H1 (cell line): ENCODE measurements around the gene SORBS1. TPM values are rescaled to one million over a fixed set of nuclear protein-coding genes. Genes with fewer than 3 reads are reported as not detected.

Source experiments
- CTCF ChIA-PET: fragments of 300-600 bp; sonication (Branson Sonifier 250); formaldehyde crosslinking; loops from one replicate; lab custom pipeline; 2021; ENCODE audit not compliant: partially characterized antibody; lab: Charles Lee
- POLR2A ChIA-PET: fragments of 300-600 bp; sonication (Branson Sonifier 250); formaldehyde crosslinking; loops from one replicate; lab custom pipeline; 2021; ENCODE audit warnings: inconsistent platforms; ENCODE audit not compliant: partially characterized antibody; lab: Charles Lee
- DNase-seq, 2 experiments: peaks; one replicate each; pipeline versions ENCODE4 v3.0.0 to v3.0.0-alpha.2; 2010 to 2022; ENCODE audit warnings: low spot score in 2 of 2, low read depth in 1 of 2, mixed read lengths in 1 of 2
- FAIRE-seq: peaks from 2 replicates; lab custom pipeline; 2011; peaks lifted over from hg19 to GRCh38; lab: Jason Lieb, UNC
- H2AFZ ChIP-seq: 2 replicates; pipeline ENCODE4 v1.8.1; 2012; ENCODE audit warnings: low read length, inconsistent platforms
- H2AK5ac ChIP-seq: 2 replicates; pipeline ENCODE4 v1.6.1; 2013; ENCODE audit warnings: low read depth, low read length
- H2BK120ac ChIP-seq: replicated peaks from 2 replicates; pipeline ENCODE3; 2013; ENCODE audit warnings: low read depth, low read length, inconsistent platforms
- H2BK12ac ChIP-seq: 2 replicates; pipeline ENCODE4 v1.6.1; 2013; ENCODE audit warnings: low read depth, low read length
- H2BK15ac ChIP-seq: 2 replicates; pipeline ENCODE4 v1.6.1; 2013; ENCODE audit warnings: low read length
- H2BK20ac ChIP-seq: 2 replicates; pipeline ENCODE4 v1.6.1; 2013; ENCODE audit warnings: low read length
- H2BK5ac ChIP-seq: 2 replicates; pipeline ENCODE4 v1.6.1; 2013; ENCODE audit warnings: low read depth, low read length
- H3K14ac ChIP-seq: 2 replicates; pipeline ENCODE4 v1.6.1; 2013; ENCODE audit warnings: inconsistent platforms; ENCODE audit not compliant: insufficient read length
- H3K18ac ChIP-seq: 2 replicates; pipeline ENCODE4 v1.6.1; 2013; ENCODE audit warnings: low read length; ENCODE audit errors: extremely low read depth
- H3K23ac ChIP-seq: 2 replicates; pipeline ENCODE4 v1.6.1; 2013; ENCODE audit warnings: inconsistent platforms; ENCODE audit not compliant: insufficient read length
- H3K23me2 ChIP-seq: 2 replicates; pipeline ENCODE4 v1.6.1; 2013; ENCODE audit warnings: low read depth, low read length
- H3K27ac ChIP-seq: 2 replicates; pipeline ENCODE4 v1.6.1; 2011; ENCODE audit warnings: low read depth, low read length, inconsistent platforms
- H3K27me3 ChIP-seq, 4 experiments: replicated peaks in 1 of 4; 1 replicate in 1 of 4; 2 replicates in 3 of 4; pipeline versions ENCODE4 v1.6.1 to v1.8.1; 2011 to 2013; ENCODE audit warnings: low read length in 3 of 4, mild to moderate bottlenecking in 3 of 4, inconsistent platforms in 2 of 4, mixed read lengths in 2 of 4, moderate library complexity in 1 of 4; ENCODE audit not compliant: control insufficient read depth in 3 of 4, insufficient read depth in 3 of 4; ENCODE audit errors: extremely low read depth in 1 of 4
- H3K36me3 ChIP-seq, 4 experiments: 2 replicates each; pipeline versions ENCODE4 v1.6.1 to v1.8.1; 2011 to 2013; ENCODE audit warnings: mild to moderate bottlenecking in 4 of 4, low read length in 3 of 4, moderate library complexity in 2 of 4, control low read depth in 1 of 4, inconsistent platforms in 1 of 4; ENCODE audit not compliant: insufficient read depth in 4 of 4, control insufficient read depth in 2 of 4
- H3K4ac ChIP-seq: replicated peaks from 2 replicates; pipeline ENCODE3; 2013; ENCODE audit warnings: low read length, low read depth, mixed read lengths, inconsistent platforms; ENCODE audit not compliant: insufficient read length
- H3K4me1 ChIP-seq, 4 experiments: replicated peaks in 1 of 4; 1 replicate in 1 of 4; 2 replicates in 3 of 4; pipeline versions ENCODE4 v1.6.1 to v1.8.1; 2011 to 2013; ENCODE audit warnings: low read length in 3 of 4, inconsistent platforms in 2 of 4, mixed read lengths in 1 of 4; ENCODE audit not compliant: insufficient read depth in 4 of 4, control insufficient read depth in 3 of 4
- H3K4me2 ChIP-seq, 2 experiments: 2 replicates each; pipeline versions ENCODE4 v1.6.1 to v1.8.1; 2011 to 2013; ENCODE audit warnings: low read depth in 2 of 2, low read length in 2 of 2, control low read depth in 1 of 2, inconsistent platforms in 1 of 2, mild to moderate bottlenecking in 1 of 2; ENCODE audit not compliant: insufficient read depth in 1 of 2
- H3K4me3 ChIP-seq, 4 experiments: fragments of 200-600, 300-600 bp in 1 of 4; sonication (generic), shearing (Covaris generic), sonication (Bioruptor Twin) in 1 of 4; 2 replicates each; pipeline versions ENCODE4 v1.5.1 to v1.8.1; 2011 to 2016; ENCODE audit warnings: low read length in 4 of 4, low read depth in 3 of 4, control low read depth in 2 of 4, inconsistent platforms in 2 of 4, mild to moderate bottlenecking in 2 of 4, mixed read lengths in 1 of 4, moderate library complexity in 1 of 4; ENCODE audit not compliant: insufficient read depth in 2 of 4; ENCODE audit errors: extremely low read depth in 1 of 4
- H3K56ac ChIP-seq: replicated peaks from 2 replicates; pipeline ENCODE3; 2013; ENCODE audit warnings: low read depth, mild to moderate bottlenecking, mixed read lengths, low read length, inconsistent platforms; ENCODE audit not compliant: insufficient read length
- H3K79me1 ChIP-seq: 2 replicates; pipeline ENCODE4 v1.6.1; 2013; ENCODE audit warnings: low read depth, low read length, control low read depth
- H3K79me2 ChIP-seq, 2 experiments: 2 replicates each; pipeline versions ENCODE4 v1.6.1 to v1.8.1; 2012 to 2013; ENCODE audit warnings: low read length in 2 of 2, mild to moderate bottlenecking in 2 of 2, inconsistent platforms in 1 of 2; ENCODE audit not compliant: insufficient read depth in 2 of 2, control insufficient read depth in 1 of 2
- H3K9ac ChIP-seq, 4 experiments: replicated peaks in 1 of 4; 1 replicate in 1 of 4; 2 replicates in 3 of 4; pipeline versions ENCODE4 v1.6.1 to v1.8.1; 2011 to 2013; ENCODE audit warnings: low read depth in 3 of 4, low read length in 3 of 4, control low read depth in 2 of 4, mild to moderate bottlenecking in 2 of 4, moderate library complexity in 2 of 4, inconsistent platforms in 1 of 4; ENCODE audit errors: extremely low read depth in 1 of 4
- H3K9me3 ChIP-seq, 2 experiments: 2 replicates each; pipeline versions ENCODE4 v1.6.1 to v1.8.1; 2012 to 2013; ENCODE audit warnings: mild to moderate bottlenecking in 2 of 2, moderate library complexity in 2 of 2, control low read depth in 1 of 2, inconsistent platforms in 1 of 2, low read depth in 1 of 2, low read length in 1 of 2, mixed read lengths in 1 of 2; ENCODE audit not compliant: insufficient read depth in 2 of 2
- H4K20me1 ChIP-seq, 2 experiments: replicated peaks in 1 of 2; 2 replicates each; pipeline versions ENCODE3 to v1.8.1; 2011 to 2013; ENCODE audit warnings: inconsistent platforms in 2 of 2, low read length in 2 of 2, mild to moderate bottlenecking in 1 of 2; ENCODE audit not compliant: insufficient read depth in 2 of 2, control insufficient read depth in 1 of 2
- H4K5ac ChIP-seq: 2 replicates; pipeline ENCODE4 v1.6.1; 2013; ENCODE audit warnings: low read length, low read depth, mixed read lengths, inconsistent platforms; ENCODE audit not compliant: insufficient read length
- H4K8ac ChIP-seq: 2 replicates; pipeline ENCODE4 v1.8.0; 2013; ENCODE audit warnings: mild to moderate bottlenecking, moderate library complexity, low read length, inconsistent platforms; ENCODE audit not compliant: insufficient read depth; ENCODE audit errors: extremely low read depth
- H4K91ac ChIP-seq: replicated peaks from 2 replicates; pipeline ENCODE3; 2013; ENCODE audit warnings: low read length, mixed read lengths, inconsistent platforms; ENCODE audit not compliant: insufficient read length
- ATF3 ChIP-seq: IDR thresholded peaks from 2 replicates; pipeline ENCODE4 v1.6.1; 2011; ENCODE audit warnings: low read depth, mild to moderate bottlenecking, low read length; ENCODE audit not compliant: insufficient read depth
- EZH2 ChIP-seq: fragments of 200-600 bp; sonication (generic); IDR thresholded peaks from 2 replicates; pipeline ENCODE4 v1.7.1; 2012; ENCODE audit warnings: low read depth, mild to moderate bottlenecking, moderate library complexity, low read length, inconsistent platforms; ENCODE audit not compliant: severe bottlenecking
- FOSL1 ChIP-seq: IDR thresholded peaks from 2 replicates; pipeline ENCODE4 v1.6.1; 2011; ENCODE audit warnings: mild to moderate bottlenecking, low read depth, low read length, moderate library complexity; ENCODE audit not compliant: insufficient read depth
- HDAC2 ChIP-seq, 2 experiments: fragments of 300-600 bp in 1 of 2; sonication (generic) in 1 of 2; IDR thresholded peaks; 2 replicates each; pipeline ENCODE4 v1.6.1; 2011 to 2012; ENCODE audit warnings: low read depth in 2 of 2, low read length in 2 of 2, mild to moderate bottlenecking in 2 of 2, moderate library complexity in 2 of 2, borderline replicate concordance in 1 of 2, inconsistent platforms in 1 of 2
- KDM5A ChIP-seq: fragments of 200-600 bp; IDR thresholded peaks from 2 replicates; pipeline ENCODE4 v1.7.1; 2012; ENCODE audit warnings: mild to moderate bottlenecking, low read length, inconsistent platforms, mixed read lengths
- MAX ChIP-seq: IDR thresholded peaks from 2 replicates; pipeline ENCODE4 v1.6.1; 2012; ENCODE audit warnings: inconsistent platforms
- RBBP5 ChIP-seq: IDR thresholded peaks from 2 replicates; pipeline ENCODE4 v1.7.1; 2012; ENCODE audit warnings: low read depth, mild to moderate bottlenecking, inconsistent platforms, low read length, moderate library complexity, borderline replicate concordance
- SP2 ChIP-seq: IDR thresholded peaks from 2 replicates; pipeline ENCODE4 v1.6.1; 2012; ENCODE audit warnings: mild to moderate bottlenecking, low read length, inconsistent platforms
- WGBS, 2 experiments: shearing (Covaris generic) in 1 of 2; methylation state at CpG; one replicate each; pipeline versions ENCODE4 v1.1.6 to v1.1.7; 2013 to 2015; ENCODE audit warnings: low lambda C conversion rate in 2 of 2, mixed read lengths in 2 of 2, inconsistent platforms in 1 of 2, low coverage in 1 of 2, missing lambda C conversion rate in 1 of 2; ENCODE audit not compliant: insufficient replicate concordance in 2 of 2, insufficient coverage in 1 of 2, insufficient read length in 1 of 2; ENCODE audit errors: extremely low coverage in 1 of 2, missing lambda C conversion rate in 1 of 2; 5-methylcytosine and 5-hydroxymethylcytosine counted together
- polyA plus RNA-seq, 7 experiments: library from polyadenylated mRNA; depleted of rRNA in 3 of 7; stranded (reverse) in 5 of 7; unstranded in 2 of 7; fragments of >200 nt in 5 of 7; fragments of 200-250 nt in 2 of 7; gene quantifications; 1 replicate in 5 of 7; 2 replicates in 1 of 7; 4 replicates in 1 of 7; pipeline versions ENCODE4 v1.2.1 to v1.2.3, GENCODE V29; 2011 to 2013; ENCODE audit warnings: missing spikeins in 2 of 7, mixed read lengths in 2 of 7
- total RNA-seq: library from RNA; stranded (reverse); fragmentation: NEBNext Ultra II Directional; extraction: Animal tissue kit (Norgen Biotek cat#: 25700); gene quantifications from 2 replicates; pipeline ENCODE4 v1.2.1, GENCODE V29; 2021

The SORBS1 gene
- total and polyA plus RNA-seq, 2 of the 8 experiments (the other 6 are each of a cell fraction or from before 2014, with no cell fraction given) = 16.0 to 35.0 TPM

DNA sequence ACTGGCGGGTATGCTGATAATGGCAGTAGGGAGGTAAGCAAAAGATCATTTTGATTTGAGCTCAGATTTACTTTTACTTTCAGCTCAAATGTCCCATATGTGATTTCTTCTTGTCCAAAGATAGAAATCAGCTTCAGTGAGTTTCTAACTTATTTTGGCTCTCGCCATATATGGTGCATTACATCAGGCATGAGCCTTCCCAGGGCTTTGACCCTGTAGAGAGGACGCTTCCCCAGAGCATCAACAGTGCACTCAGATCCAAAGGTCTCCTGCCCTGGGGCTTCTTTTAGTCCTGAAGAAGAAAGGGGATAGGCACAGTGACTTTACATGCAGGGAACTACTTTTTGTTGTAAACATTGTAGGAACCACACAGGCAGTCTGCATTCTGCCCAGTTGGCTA is 141.8 kb downstream of the SORBS1 start:
- no peak overlapping the region for H2BK15ac ChIP-seq

More for the DNA sequence above, 141.8 kb downstream of the SORBS1 start:
- Histone ChIP-seq H3K36me3 (no peaks in the 10 kb centered on the region; a peak in 1 of 8 replicates), H3K27me3 (no peaks in the 10 kb centered on the region), H2BK12ac (no peak overlapping the region), H3K18ac (no peak overlapping the region), H2BK120ac (no peak overlapping the region), H4K5ac (no peak overlapping the region), H3K27ac (no peak overlapping the region), H3K23ac (no peak overlapping the region), H2AK5ac (no peak overlapping the region), H3K56ac (no peak overlapping the region), H4K91ac (no peak overlapping the region), H2BK5ac (no peak overlapping the region), H3K4ac (no peak overlapping the region), H3K23me2 (no peaks in the 10 kb centered on the region), H4K20me1 (no peaks in the 10 kb centered on the region), H2AFZ (no peak overlapping the region), H3K4me1 (peaks cover 3 to 8% (median 4%) of the 10 kb centered on the region in 4 experiments; a peak in 5 of 7 replicates), H3K14ac (no peak overlapping the region), H3K4me3 (no peak overlapping the region), H3K4me2 (no peak overlapping the region), H3K79me1 (no peaks in the 10 kb centered on the region), H3K9me3 (no peaks in the 10 kb centered on the region), H3K79me2 (no peaks in the 10 kb centered on the region), H4K8ac (no peak overlapping the region), H3K9ac (no peak overlapping the region), H2BK20ac (no peak overlapping the region)
- ChIA-PET POLR2A (interaction anchor here (0.6 to 1.0 kb wide), 3 partner anchors 8 to 48 kb away, joined by 3 to 4 read pairs (median 3); no protein-coding TSS in a partner anchor), CTCF (interaction anchor here (0.6 to 3.8 kb wide), 10 partner anchors 11 to 473 kb away, joined by 3 to 27 read pairs (median 4); no protein-coding TSS in a partner anchor)
- no peak for FAIRE-seq
- no peak for DNase-seq
- 79% methylated on average over 3 of the region's 3 CpGs; no CpG with 5 or more reads in 1 of the 2 experiments for WGBS, 2 experiments
- TF ChIP-seq ATF3 (no peak), RBBP5 (no peak), SP2 (no peak), FOSL1 (no peak), MAX (no peak), EZH2 (no peak), KDM5A (no peak), HDAC2 (IDR thresholded peaks at IDR 0.05; ENCODE audit: borderline replicate concordance in 1 of 2, low read depth in 2 of 2, low read length in 2 of 2) (no peak)
